SK-N-SH (cell line): Measurements from ENCODE around the gene NR2E3. TPM values are rescaled to one million over a fixed set of nuclear protein-coding genes. Genes with fewer than 3 reads are reported as not detected.

Experiments
- CTCF ChIA-PET: fragments of 300-600, 350-600 bp; formaldehyde crosslinking; extraction: SDS; loops from one replicate; lab custom pipeline; 2021; lab: Yijun Ruan, JAX
- POLR2A ChIA-PET: fragments of 350-600 bp; sonication (Branson Sonifier 250); formaldehyde crosslinking; extraction: SDS; loops from one replicate; lab custom pipeline; 2020; ENCODE audit warnings: antibody characterized with exemption, inconsistent platforms; lab: Yijun Ruan, JAX
- DNase-seq: peaks from one replicate; pipeline ENCODE4 v3.0.0; 2012
- H2AFZ ChIP-seq: fragments of 200-600 bp; sonication (generic); 2 replicates; pipeline ENCODE4 v1.8.1; 2016; ENCODE audit warnings: antibody characterized with exemption, mild to moderate bottlenecking, low read depth
- H3F3A ChIP-seq: fragments of 200-600 bp; sonication (generic); replicated peaks from 2 replicates; pipeline ENCODE3; 2016; ENCODE audit warnings: antibody characterized with exemption, mild to moderate bottlenecking; ENCODE audit not compliant: insufficient read depth
- H3K27ac ChIP-seq, 2 experiments: fragments of 200-500 bp in 1 of 2; fragments of 200-600 bp in 1 of 2; sonication (Bioruptor generic) in 1 of 2; sonication (generic), shearing (Covaris generic) in 1 of 2; 2 replicates each; pipeline versions ENCODE4 v1.5.1 to v1.6.1; 2014 to 2016; ENCODE audit warnings: low read depth in 2 of 2, inconsistent platforms in 1 of 2, low read length in 1 of 2, mild to moderate bottlenecking in 1 of 2, mixed read lengths in 1 of 2
- H3K27me3 ChIP-seq: fragments of 200-600 bp; sonication (generic), shearing (Covaris generic); 2 replicates; pipeline ENCODE4 v1.6.1; 2016; ENCODE audit warnings: mixed run types; ENCODE audit not compliant: insufficient read depth
- H3K36me3 ChIP-seq, 2 experiments: fragments of 200-500 bp in 1 of 2; fragments of 200-600 bp in 1 of 2; sonication (Bioruptor generic) in 1 of 2; sonication (generic) in 1 of 2; replicated peaks in 1 of 2; 2 replicates each; pipeline versions ENCODE3 to v1.5.1; 2014 to 2016; ENCODE audit warnings: low read length in 1 of 2, mild to moderate bottlenecking in 1 of 2; ENCODE audit not compliant: insufficient read depth in 2 of 2, control insufficient read depth in 1 of 2
- H3K4me1 ChIP-seq, 2 experiments: fragments of 200-500 bp in 1 of 2; fragments of 200-600 bp in 1 of 2; sonication (Bioruptor generic) in 1 of 2; sonication (generic), shearing (Covaris generic) in 1 of 2; 2 replicates each; pipeline versions ENCODE4 v1.5.1 to v1.6.1; 2014 to 2016; ENCODE audit warnings: low read depth in 1 of 2, low read length in 1 of 2, mixed run types in 1 of 2; ENCODE audit not compliant: insufficient read depth in 2 of 2, control insufficient read depth in 1 of 2
- H3K4me2 ChIP-seq: fragments of 200-600 bp; sonication (generic), shearing (Covaris generic); 2 replicates; pipeline ENCODE4 v1.6.1; 2017; ENCODE audit warnings: mixed run types
- H3K4me3 ChIP-seq, 2 experiments: fragments of 200-500 bp in 1 of 2; fragments of 200-600 bp in 1 of 2; sonication (Bioruptor generic) in 1 of 2; sonication (generic), shearing (Covaris generic) in 1 of 2; 2 replicates each; pipeline versions ENCODE4 v1.5.1 to v1.8.1; 2014 to 2016; ENCODE audit warnings: low read depth in 2 of 2, inconsistent platforms in 1 of 2, low read length in 1 of 2, mild to moderate bottlenecking in 1 of 2, mixed read lengths in 1 of 2, moderate library complexity in 1 of 2
- H3K79me2 ChIP-seq: fragments of 200-600 bp; sonication (generic); 2 replicates; pipeline ENCODE4 v1.8.1; 2017; ENCODE audit warnings: mild to moderate bottlenecking; ENCODE audit not compliant: insufficient read depth
- H3K9ac ChIP-seq: fragments of 200-600 bp; sonication (generic); 2 replicates; pipeline ENCODE4 v1.6.1; 2017; ENCODE audit warnings: mixed run types
- H3K9me2 ChIP-seq: fragments of 200-600 bp; sonication (generic); 2 replicates; pipeline ENCODE4 v1.6.1; 2017; ENCODE audit warnings: mixed run types
- H3K9me3 ChIP-seq: fragments of 200-600 bp; sonication (generic); 2 replicates; pipeline ENCODE4 v1.6.1; 2017; ENCODE audit warnings: mixed run types, mild to moderate bottlenecking, moderate library complexity
- H4K20me1 ChIP-seq: fragments of 200-600 bp; sonication (generic); 2 replicates; pipeline ENCODE4 v1.6.1; 2017; ENCODE audit warnings: mild to moderate bottlenecking, mixed run types; ENCODE audit not compliant: insufficient read depth
- CTCF ChIP-seq: fragments of 200-600 bp; sonication (generic); IDR thresholded peaks from 2 replicates; pipeline ENCODE4 v1.6.1; 2017; ENCODE audit warnings: antibody characterized with exemption, mild to moderate bottlenecking, moderate library complexity
- ELF1 ChIP-seq: IDR thresholded peaks from 2 replicates; pipeline ENCODE4 v1.4.0; 2012
- FOXM1 ChIP-seq: IDR thresholded peaks from 2 replicates; pipeline ENCODE4 v1.4.0; 2012; ENCODE audit warnings: low read depth, mild to moderate bottlenecking
- GABPA ChIP-seq: IDR thresholded peaks from 2 replicates; pipeline ENCODE4 v1.4.0; 2012; ENCODE audit warnings: low read depth, mild to moderate bottlenecking
- JUND ChIP-seq: IDR thresholded peaks from 2 replicates; pipeline ENCODE4 v1.4.0; 2012
- MEF2A ChIP-seq: IDR thresholded peaks from 2 replicates; pipeline ENCODE4 v1.4.0; 2012; ENCODE audit warnings: low read depth, borderline replicate concordance
- MXI1 ChIP-seq: IDR thresholded peaks from 2 replicates; pipeline ENCODE4 v1.6.1; 2012; ENCODE audit warnings: mild to moderate bottlenecking, low read depth, low read length, improper control_type of control experiment
- RAD21 ChIP-seq: IDR thresholded peaks from 2 replicates; pipeline ENCODE4 v1.6.1; 2012; ENCODE audit warnings: mild to moderate bottlenecking, low read length
- RCOR1 ChIP-seq: fragments of 150-350 bp; IDR thresholded peaks from 2 replicates; pipeline ENCODE4 v1.6.1; 2017; ENCODE audit warnings: antibody characterized with exemption, low read length
- SIN3A ChIP-seq: IDR thresholded peaks from 2 replicates; pipeline ENCODE4 v1.6.1; 2012; ENCODE audit warnings: low read depth, mild to moderate bottlenecking, low read length, moderate library complexity, borderline replicate concordance
- SMC3 ChIP-seq: IDR thresholded peaks from 2 replicates; pipeline ENCODE4 v1.6.1; 2012; ENCODE audit warnings: low read depth, low read length, improper control_type of control experiment
- TAF1 ChIP-seq: IDR thresholded peaks from 2 replicates; pipeline ENCODE4 v1.6.1; 2012; ENCODE audit warnings: low read depth, mild to moderate bottlenecking, low read length, moderate library complexity, borderline replicate concordance
- USF2 ChIP-seq: fragments of 150-350 bp; IDR thresholded peaks from 2 replicates; pipeline ENCODE4 v1.6.1; 2017; ENCODE audit warnings: antibody characterized with exemption, low read length, low read depth, borderline replicate concordance
- YY1 ChIP-seq: IDR thresholded peaks from 2 replicates; pipeline ENCODE4 v1.4.0; 2012; ENCODE audit warnings: low read depth, mild to moderate bottlenecking
- WGBS: methylation state at CpG from one replicate; pipeline ENCODE4 v1.1.6; 2017; ENCODE audit warnings: low lambda C conversion rate; 5-methylcytosine and 5-hydroxymethylcytosine counted together
- polyA plus RNA-seq, 3 experiments: library from polyadenylated mRNA; depleted of rRNA; stranded (reverse); fragments of >200 nt; gene quantifications; 2 replicates each; pipeline ENCODE4 v1.2.3, GENCODE V29; 2012
- TF ChIP-seq, protein P1 (sequence below): IDR thresholded peaks from 2 replicates; pipeline ENCODE4; 2012
- TF ChIP-seq, protein P2 (sequence below): IDR thresholded peaks from 2 replicates; pipeline ENCODE4 v1.4.0; 2012; ENCODE audit warnings: low read depth, borderline replicate concordance
- TF ChIP-seq, protein P3 (sequence below): IDR thresholded peaks from 2 replicates; pipeline ENCODE4 v1.6.1; 2012; ENCODE audit warnings: mild to moderate bottlenecking, low read depth, low read length, moderate library complexity

NR2E3 gene
- polyA plus RNA-seq, 1 of the 3 experiments (the other 2 are of a cell fraction), result 0.18 TPM

DNA sequence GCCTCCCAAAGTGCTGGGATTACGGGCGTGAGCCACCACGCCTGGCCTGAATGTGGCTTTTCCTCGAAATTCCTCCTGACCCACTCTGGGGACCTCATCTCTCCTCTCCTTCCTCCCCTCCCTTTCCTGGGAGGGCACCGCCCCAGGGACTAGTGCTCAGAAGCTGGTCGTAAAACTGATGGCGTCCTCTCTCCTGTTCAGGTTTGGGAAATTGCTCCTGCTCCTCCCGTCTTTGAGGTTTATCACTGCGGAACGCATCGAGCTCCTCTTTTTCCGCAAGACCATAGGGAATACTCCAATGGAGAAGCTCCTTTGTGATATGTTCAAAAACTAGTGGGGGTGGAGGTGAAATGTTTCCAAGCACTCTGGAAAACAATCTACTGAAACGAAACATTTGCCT is 7.0 kb downstream of the NR2E3 start:
- no peak overlapping the region for H3K4me2 ChIP-seq
- no peaks in the 10 kb centered on the region for H3K9me3 ChIP-seq
- ChIA-PET CTCF (interaction anchor here (1.7 kb wide), 1 partner anchor 16 kb away, joined by 3 read pairs; no protein-coding TSS in a partner anchor), POLR2A (no interaction called here)
- WGBS, result 95% methylated on average over 13 of the region's 13 CpGs
- H3K27me3 ChIP-seq, result no peaks in the 10 kb centered on the region
- peaks cover 0 to 17% of the 10 kb centered on the region in 2 experiments for H3K36me3 ChIP-seq
- no peak overlapping the region for H3K27ac ChIP-seq
- no peaks in the 10 kb centered on the region for H3K79me2 ChIP-seq
- no peaks in the 10 kb centered on the region for H3K4me1 ChIP-seq
- no peak for TF ChIP-seq FOXM1
- no peak for TF ChIP-seq TAF1
- TF ChIP-seq CTCF, result no peak
- TF ChIP-seq, protein P1, sequence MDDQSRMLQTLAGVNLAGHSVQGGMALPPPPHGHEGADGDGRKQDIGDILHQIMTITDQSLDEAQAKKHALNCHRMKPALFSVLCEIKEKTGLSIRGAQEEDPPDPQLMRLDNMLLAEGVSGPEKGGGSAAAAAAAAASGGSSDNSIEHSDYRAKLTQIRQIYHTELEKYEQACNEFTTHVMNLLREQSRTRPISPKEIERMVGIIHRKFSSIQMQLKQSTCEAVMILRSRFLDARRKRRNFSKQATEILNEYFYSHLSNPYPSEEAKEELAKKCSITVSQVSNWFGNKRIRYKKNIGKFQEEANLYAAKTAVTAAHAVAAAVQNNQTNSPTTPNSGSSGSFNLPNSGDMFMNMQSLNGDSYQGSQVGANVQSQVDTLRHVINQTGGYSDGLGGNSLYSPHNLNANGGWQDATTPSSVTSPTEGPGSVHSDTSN, result no peak
- TF ChIP-seq JUND, result no peak
- TF ChIP-seq SMC3, result no peak
- no peak for TF ChIP-seq MEF2A
- no peak for TF ChIP-seq SIN3A
- no peak for TF ChIP-seq GABPA
- TF ChIP-seq RAD21, result no peak
- TF ChIP-seq MXI1, result no peak
- no peak for TF ChIP-seq RCOR1
- no peak for TF ChIP-seq USF2
- no peak for TF ChIP-seq YY1
- TF ChIP-seq, protein P2, sequence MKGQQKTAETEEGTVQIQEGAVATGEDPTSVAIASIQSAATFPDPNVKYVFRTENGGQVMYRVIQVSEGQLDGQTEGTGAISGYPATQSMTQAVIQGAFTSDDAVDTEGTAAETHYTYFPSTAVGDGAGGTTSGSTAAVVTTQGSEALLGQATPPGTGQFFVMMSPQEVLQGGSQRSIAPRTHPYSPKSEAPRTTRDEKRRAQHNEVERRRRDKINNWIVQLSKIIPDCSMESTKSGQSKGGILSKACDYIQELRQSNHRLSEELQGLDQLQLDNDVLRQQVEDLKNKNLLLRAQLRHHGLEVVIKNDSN, result no peak
- no peak for TF ChIP-seq ELF1
- TF ChIP-seq, protein P3, sequence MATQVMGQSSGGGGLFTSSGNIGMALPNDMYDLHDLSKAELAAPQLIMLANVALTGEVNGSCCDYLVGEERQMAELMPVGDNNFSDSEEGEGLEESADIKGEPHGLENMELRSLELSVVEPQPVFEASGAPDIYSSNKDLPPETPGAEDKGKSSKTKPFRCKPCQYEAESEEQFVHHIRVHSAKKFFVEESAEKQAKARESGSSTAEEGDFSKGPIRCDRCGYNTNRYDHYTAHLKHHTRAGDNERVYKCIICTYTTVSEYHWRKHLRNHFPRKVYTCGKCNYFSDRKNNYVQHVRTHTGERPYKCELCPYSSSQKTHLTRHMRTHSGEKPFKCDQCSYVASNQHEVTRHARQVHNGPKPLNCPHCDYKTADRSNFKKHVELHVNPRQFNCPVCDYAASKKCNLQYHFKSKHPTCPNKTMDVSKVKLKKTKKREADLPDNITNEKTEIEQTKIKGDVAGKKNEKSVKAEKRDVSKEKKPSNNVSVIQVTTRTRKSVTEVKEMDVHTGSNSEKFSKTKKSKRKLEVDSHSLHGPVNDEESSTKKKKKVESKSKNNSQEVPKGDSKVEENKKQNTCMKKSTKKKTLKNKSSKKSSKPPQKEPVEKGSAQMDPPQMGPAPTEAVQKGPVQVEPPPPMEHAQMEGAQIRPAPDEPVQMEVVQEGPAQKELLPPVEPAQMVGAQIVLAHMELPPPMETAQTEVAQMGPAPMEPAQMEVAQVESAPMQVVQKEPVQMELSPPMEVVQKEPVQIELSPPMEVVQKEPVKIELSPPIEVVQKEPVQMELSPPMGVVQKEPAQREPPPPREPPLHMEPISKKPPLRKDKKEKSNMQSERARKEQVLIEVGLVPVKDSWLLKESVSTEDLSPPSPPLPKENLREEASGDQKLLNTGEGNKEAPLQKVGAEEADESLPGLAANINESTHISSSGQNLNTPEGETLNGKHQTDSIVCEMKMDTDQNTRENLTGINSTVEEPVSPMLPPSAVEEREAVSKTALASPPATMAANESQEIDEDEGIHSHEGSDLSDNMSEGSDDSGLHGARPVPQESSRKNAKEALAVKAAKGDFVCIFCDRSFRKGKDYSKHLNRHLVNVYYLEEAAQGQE, result no peak
- H3K9ac ChIP-seq, result no peak overlapping the region
- H3F3A ChIP-seq, result no peaks in the 10 kb centered on the region
- H2AFZ ChIP-seq, result no peak overlapping the region
- no peaks in the 10 kb centered on the region for H3K9me2 ChIP-seq
- H4K20me1 ChIP-seq, result no peaks in the 10 kb centered on the region
- H3K4me3 ChIP-seq, result no peak overlapping the region
- no peak for DNase-seq
